ELF-1 (cell line): ENCODE results near the gene SH3GLB1.
A peak's percentile ranks its signal among the peaks of the same experiment; 100 is the strongest.
"Not testable (repeated sequence)": the region's sequence is repeated elsewhere in the genome, so short reads cannot be mapped to it uniquely, and the experiment has no call there.

ENCODE experiments used
- DNase-seq: peaks from one replicate; pipeline ENCODE4 v3.0.0-alpha.2; 2016; ENCODE audit warnings: low read depth, low spot score

Gene SH3GLB1

GRCh38 chr1:86704458-86704971 lies at the start of gene SH3GLB1:
Gene SH3GLB1 (plus strand): TSS chr1:86704576. CDS start chr1:86704900, 324 bp downstream.
- DNase-seq = peak; percentile 96

DNA sequence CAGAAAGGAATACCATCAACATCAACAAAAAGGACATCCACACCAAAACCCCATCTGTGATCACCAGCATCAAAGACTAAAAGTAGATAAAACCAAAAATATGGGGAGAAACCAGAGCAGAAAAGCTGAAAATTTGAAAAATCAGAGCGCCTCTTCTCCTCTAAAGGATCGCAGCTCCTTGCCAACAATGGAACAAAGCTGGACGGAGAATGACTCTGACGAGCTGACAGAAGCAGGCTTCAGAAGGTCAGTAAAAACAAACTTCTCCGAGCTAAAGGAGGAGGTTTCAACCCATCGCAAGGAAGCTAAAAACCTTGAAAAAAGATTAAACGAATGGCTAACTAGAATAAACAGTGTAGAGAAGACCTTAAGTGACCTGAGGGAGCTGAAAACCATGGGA lies 46.0 kb upstream of the SH3GLB1 start:
- DNase-seq = not testable (repeated sequence)

DNA sequence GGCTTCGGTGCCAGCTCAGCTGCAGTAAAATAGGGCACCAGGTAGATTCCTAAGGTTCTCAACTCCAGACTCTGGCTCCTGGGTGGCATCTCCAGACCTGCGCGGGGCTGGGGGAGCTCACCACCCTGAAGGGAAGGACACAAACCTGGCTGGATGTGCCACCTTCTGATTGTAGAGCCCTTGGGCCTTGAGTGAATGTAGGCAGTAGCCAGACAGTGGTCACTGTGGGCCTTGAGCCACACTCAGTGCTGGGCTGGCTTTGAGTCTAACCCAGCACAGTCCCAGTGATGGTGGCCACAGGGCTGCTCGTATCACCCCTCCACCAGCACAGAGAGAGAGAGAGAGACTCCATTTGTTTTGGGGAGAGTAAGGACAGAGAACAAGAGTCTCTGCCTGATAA lies 38.0 kb upstream of the SH3GLB1 start:
- DNase-seq = no peak

DNA sequence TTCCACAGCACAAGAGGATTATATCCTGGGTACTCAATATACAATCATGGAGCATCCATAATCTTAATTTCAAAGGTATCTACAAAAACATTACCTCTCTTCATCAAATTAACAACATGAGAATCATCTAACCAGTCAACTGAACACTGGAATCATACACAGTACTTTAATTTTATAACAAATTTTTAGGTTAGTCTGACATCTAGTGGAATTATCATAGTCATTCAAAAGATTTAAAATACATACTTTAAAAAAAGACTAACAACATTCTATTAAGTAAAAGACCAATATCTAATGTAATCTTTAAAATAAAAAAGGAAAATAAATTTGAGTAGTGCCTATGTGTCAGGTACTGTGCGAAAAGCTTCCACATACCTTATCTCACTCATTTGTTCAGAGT lies 16.8 kb upstream of the SH3GLB1 start:
- no peak for DNase-seq

DNA sequence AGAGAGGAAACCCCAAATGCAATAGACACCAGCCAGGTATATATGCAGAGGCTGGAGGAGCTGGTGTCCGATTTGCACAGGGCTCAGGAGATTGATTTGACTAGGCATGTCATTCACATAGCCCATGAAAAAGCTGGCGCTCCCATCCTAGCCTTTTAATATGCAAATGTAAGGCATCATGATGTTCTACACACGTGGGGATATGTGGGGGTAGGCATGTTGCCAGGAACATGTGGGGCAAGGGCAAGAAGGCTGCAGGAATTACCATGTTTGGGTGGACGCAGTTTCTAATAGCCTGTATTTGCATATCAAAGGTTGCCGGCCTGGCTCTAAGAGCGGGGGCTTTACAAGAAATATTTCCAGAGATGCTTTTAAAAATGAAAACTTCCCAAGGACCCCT lies 11.7 kb upstream of the SH3GLB1 start:
- DNase-seq = no peak

DNA sequence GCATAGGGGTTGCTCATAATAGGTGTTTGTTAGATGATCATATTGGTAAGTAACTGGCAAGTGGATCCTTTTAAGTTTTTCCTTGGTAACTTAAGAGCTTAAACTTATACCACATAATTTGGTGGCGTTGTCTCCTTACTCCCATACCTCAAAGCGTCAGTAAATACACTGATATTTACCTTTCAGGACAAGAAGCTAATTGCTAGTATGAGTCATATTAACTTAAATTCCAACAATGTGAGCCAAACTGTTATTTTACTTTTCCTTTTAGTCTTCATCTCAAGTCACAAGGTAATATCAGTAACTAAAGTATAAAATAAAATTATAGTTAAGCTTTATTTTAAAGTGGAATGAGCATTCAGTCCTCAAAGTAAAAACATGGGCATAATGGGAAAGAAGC lies 9.0 kb upstream of the SH3GLB1 start:
- no peak for DNase-seq

DNA sequence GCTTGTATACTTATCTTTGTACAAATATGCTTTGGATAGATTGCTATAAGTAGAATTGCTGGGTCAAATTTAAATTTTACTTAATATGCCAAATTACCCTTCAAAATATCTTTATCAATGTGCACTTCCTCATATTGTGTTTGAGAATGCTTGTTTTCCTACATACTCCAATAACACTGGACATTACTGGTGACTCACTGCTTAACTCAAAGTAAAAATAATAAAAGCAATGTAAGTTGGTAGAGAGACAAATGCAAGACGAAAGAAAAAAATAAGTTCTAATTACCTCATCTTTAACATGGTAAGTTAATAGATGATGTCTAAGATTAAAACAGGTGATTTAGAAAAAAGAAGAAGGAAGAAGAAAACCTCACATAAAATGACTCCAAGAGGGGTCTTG lies 7.9 kb upstream of the SH3GLB1 start:
- DNase-seq = no peak

- no peak for DNase-seq
These were observed 5.2 kb upstream of the SH3GLB1 start for GRCh38 chr1:86699186-86699585.

DNA sequence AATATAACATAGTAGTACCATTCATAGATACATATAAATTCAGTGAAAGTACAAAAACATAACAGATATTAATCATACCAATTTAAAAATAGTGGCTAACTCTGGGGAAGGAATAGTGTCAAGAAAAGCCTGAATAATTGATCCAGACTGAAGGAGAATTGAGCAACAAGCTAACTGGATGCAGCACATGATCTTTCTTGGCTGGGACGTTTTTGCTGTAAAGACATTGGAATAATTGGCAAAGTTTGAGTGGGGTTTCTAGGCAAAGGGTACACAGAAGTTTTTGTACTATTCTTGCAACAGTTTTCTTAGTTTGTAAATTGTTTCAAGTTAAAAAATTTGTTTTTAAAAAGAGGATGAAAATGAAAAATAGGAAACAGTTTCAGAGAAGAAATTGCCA lies 2.6 kb upstream of the SH3GLB1 start:
- DNase-seq = no peak

GRCh38 chr1:86702954-86703494 lies 1.4 kb upstream of the SH3GLB1 start:
- DNase-seq = not testable (repeated sequence)

DNA sequence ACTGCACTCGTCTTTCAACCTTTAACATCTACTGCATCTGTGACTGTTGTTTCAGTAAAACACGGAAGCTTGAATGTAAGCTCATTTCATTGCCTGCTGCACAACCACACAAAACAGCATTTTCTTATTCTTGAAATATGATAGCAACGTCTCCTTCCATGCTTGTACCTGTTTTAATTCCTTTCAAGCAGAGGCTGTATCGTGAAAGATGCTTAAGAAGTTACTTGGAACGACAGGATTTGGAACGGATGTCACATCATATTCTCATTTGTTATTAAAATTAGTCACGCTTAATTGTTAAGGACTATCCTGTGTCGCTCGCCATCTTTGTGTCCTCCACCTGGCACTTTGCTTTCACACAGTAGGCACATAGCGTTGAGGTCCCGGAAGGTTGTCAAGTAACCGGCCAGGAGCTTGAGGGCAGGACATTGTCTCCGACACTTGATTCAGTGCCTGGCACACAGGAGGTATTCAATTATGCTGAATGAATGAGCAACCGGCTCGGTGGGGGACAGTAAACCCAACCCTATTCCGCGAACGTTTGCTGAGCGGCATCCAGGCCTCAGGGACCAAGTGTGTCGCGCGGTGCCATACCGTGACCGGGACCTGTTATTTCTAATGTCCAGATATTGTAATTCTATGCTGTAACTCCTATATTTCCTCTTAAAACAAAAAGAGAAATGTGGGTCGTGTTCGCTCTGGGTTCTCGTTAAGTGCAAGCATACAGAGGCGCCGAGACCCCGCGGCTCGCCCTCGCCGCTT lies 499 bp upstream of the SH3GLB1 start:
- DNase-seq = no peak

DNA sequence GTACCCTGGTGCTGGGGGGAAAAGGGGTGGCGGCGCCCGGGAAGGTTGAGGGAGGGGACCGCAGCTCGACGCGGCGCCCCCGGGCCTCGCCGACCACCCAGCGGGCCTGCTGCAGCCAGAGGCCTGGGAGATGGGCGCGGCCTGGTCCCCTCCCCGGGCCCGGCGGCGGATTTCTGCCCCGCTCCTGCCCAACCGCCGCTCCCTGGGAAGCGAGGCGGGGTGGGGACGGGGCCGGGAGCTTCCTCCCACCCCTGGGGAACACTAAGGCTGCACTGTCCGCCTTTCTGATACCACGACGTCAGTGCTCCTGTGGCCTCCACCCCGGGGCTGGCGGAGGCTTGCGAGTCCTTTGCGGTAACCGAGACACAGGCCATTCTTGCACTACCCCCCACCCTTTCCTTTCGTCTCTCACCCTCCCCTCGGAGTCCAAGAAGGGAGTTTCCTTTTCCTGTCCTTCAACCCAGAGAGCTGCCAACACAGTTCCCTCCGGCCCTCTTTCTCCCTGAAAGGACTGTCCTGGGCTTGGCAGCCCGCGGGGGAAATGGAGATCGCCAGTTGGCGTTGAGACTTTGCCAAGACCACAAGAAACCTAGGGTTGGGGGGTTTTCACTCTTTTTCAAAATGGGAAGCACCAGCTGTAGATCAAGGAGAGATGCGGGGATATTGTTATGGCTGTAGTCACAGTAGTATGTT lies 742 bp downstream of the SH3GLB1 start:
- DNase-seq = peak; percentile 82

GRCh38 chr1:86705665-86705985 lies 1.2 kb downstream of the SH3GLB1 start:
- DNase-seq = no peak

- DNase-seq = no peak
These were observed 1.8 kb downstream of the SH3GLB1 start for GRCh38 chr1:86706018-86706635.

- no peak for DNase-seq
These were observed 4.5 kb downstream of the SH3GLB1 start for GRCh38 chr1:86708920-86709319.

DNA sequence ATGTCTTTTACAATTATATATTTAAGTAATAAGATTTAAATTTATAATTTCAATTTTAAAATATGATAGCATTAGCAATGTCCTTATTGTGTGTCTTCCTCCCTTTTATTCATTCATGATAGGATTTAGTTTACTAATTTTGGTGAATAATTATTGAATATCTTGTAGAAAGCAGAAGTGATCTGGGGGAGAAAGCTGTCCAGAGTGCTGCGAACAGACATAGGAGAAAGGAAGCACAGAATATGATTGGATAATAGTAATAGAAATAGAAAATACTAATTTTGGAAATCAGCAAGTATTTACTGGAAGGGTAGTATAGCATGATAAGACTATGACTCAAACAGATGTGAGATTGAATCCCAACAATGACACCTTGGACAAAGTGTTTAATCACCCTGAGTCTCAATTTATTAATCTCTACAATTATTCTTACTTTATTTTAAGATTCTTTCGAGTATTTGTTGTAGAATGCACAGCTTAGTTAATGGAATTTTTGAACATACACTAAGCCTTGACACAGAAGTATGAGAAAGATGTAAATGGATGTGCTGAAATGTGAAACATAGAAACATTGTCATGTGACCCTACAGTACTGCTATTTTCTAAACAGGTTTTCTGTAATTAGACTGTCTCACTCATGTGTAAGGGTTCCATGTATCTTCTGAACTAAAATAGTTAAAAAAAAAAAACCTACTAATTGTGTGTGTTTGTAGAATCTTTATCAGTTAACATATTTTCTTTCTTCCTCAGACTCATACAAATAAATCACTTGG lies 7.9 kb downstream of the SH3GLB1 start:
- no peak for DNase-seq

- DNase-seq = no peak
These were observed 9.1 kb downstream of the SH3GLB1 start for GRCh38 chr1:86713477-86713876.

DNA sequence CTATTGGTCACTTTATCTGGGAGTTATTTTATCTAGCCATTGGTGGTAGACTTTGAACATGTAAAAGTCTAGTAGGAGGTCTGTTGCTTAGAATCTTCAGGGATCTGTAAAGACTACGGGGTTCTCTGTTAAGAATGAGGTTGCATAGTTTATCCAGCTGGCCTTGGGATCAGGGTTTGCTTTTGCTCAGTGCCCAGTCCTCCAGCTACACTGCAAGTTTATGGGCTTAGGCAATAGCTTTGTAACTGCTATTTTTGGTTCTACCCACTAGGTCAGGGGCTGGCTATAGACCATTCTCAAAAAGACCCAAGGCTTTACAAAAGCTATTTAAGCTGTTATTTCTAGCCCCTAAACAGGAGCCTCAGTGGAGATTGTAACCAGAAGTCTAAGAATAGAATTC lies 9.8 kb downstream of the SH3GLB1 start:
- no peak for DNase-seq

GRCh38 chr1:86714561-86715244 lies 10.3 kb downstream of the SH3GLB1 start:
- DNase-seq = no peak

GRCh38 chr1:86718786-86719185 lies 14.4 kb downstream of the SH3GLB1 start:
- no peak for DNase-seq

- no peak for DNase-seq
These were observed 27.0 kb downstream of the SH3GLB1 start for GRCh38 chr1:86731416-86731815.
